GM19438 (cell line): ENCODE results near the gene TMPRSS3.

ENCODE experiments used
- ATAC-seq: cut with Tn5 transposase; IDR thresholded peaks from one replicate; pipeline ENCODE4 v1.9.1; 2021; ENCODE audit warnings: low read depth; ENCODE audit not compliant: unreplicated experiment

The TMPRSS3 gene

GRCh38 chr21:42395905-42396651, at the start of gene TMPRSS3:
Gene TMPRSS3, minus strand, starts transcription at chr21:42396052. Its CDS starts 635 bp downstream, at chr21:42395417.
- no peak for ATAC-seq

GRCh38 chr21:42445311-42445710, 49.5 kb upstream of the TMPRSS3 start:
- no peak for ATAC-seq

- no peak for ATAC-seq
Measured at GRCh38 chr21:42444745-42445059, 48.9 kb upstream of the TMPRSS3 start.

- no peak for ATAC-seq
Measured at GRCh38 chr21:42443876-42444744, 48.3 kb upstream of the TMPRSS3 start.

- ATAC-seq: no peak
Measured at GRCh38 chr21:42443181-42443785, 47.4 kb upstream of the TMPRSS3 start.

- ATAC-seq: no peak
Measured at GRCh38 chr21:42441963-42442362, 46.1 kb upstream of the TMPRSS3 start.

- ATAC-seq: no peak
Measured at GRCh38 chr21:42440187-42440792, 44.4 kb upstream of the TMPRSS3 start.

- ATAC-seq: no peak
Measured at GRCh38 chr21:42439284-42440186, 43.7 kb upstream of the TMPRSS3 start.

- ATAC-seq: no peak
Measured at GRCh38 chr21:42438316-42439205, 42.7 kb upstream of the TMPRSS3 start.

GRCh38 chr21:42437786-42438185, 41.9 kb upstream of the TMPRSS3 start:
- ATAC-seq: no peak

GRCh38 chr21:42436914-42437313, 41.1 kb upstream of the TMPRSS3 start:
- no peak for ATAC-seq

- no peak for ATAC-seq
Measured at GRCh38 chr21:42435833-42436232, 40.0 kb upstream of the TMPRSS3 start.

- no peak for ATAC-seq
Measured at GRCh38 chr21:42435401-42435800, 39.5 kb upstream of the TMPRSS3 start.

GRCh38 chr21:42434884-42435283, 39.0 kb upstream of the TMPRSS3 start:
- ATAC-seq: no peak

- no peak for ATAC-seq
Measured at GRCh38 chr21:42433946-42434551, 38.2 kb upstream of the TMPRSS3 start.

GRCh38 chr21:42432695-42433094, 36.8 kb upstream of the TMPRSS3 start:
- no peak for ATAC-seq

- no peak for ATAC-seq
Measured at GRCh38 chr21:42431196-42431595, 35.3 kb upstream of the TMPRSS3 start.

GRCh38 chr21:42430521-42430920, 34.7 kb upstream of the TMPRSS3 start:
- ATAC-seq: no peak

- ATAC-seq: no peak
Measured at GRCh38 chr21:42429856-42430255, 34.0 kb upstream of the TMPRSS3 start.
